ENCODE measurements around the gene DECR2. TPM values are rescaled to one million over a fixed set of nuclear protein-coding genes. Genes with fewer than 3 reads are reported as not detected.

Gene DECR2
- total and polyA plus RNA-seq, 9 of the 15 experiments (the other 6 are each of a cell fraction or from before 2014, with no cell fraction given): 1.0 to 31.9 (median 10.3) TPM

GRCh38 chr16:369275-369865 lies 32.3 kb upstream of the DECR2 start (continued):
- TF ChIP-seq, protein P1, sequence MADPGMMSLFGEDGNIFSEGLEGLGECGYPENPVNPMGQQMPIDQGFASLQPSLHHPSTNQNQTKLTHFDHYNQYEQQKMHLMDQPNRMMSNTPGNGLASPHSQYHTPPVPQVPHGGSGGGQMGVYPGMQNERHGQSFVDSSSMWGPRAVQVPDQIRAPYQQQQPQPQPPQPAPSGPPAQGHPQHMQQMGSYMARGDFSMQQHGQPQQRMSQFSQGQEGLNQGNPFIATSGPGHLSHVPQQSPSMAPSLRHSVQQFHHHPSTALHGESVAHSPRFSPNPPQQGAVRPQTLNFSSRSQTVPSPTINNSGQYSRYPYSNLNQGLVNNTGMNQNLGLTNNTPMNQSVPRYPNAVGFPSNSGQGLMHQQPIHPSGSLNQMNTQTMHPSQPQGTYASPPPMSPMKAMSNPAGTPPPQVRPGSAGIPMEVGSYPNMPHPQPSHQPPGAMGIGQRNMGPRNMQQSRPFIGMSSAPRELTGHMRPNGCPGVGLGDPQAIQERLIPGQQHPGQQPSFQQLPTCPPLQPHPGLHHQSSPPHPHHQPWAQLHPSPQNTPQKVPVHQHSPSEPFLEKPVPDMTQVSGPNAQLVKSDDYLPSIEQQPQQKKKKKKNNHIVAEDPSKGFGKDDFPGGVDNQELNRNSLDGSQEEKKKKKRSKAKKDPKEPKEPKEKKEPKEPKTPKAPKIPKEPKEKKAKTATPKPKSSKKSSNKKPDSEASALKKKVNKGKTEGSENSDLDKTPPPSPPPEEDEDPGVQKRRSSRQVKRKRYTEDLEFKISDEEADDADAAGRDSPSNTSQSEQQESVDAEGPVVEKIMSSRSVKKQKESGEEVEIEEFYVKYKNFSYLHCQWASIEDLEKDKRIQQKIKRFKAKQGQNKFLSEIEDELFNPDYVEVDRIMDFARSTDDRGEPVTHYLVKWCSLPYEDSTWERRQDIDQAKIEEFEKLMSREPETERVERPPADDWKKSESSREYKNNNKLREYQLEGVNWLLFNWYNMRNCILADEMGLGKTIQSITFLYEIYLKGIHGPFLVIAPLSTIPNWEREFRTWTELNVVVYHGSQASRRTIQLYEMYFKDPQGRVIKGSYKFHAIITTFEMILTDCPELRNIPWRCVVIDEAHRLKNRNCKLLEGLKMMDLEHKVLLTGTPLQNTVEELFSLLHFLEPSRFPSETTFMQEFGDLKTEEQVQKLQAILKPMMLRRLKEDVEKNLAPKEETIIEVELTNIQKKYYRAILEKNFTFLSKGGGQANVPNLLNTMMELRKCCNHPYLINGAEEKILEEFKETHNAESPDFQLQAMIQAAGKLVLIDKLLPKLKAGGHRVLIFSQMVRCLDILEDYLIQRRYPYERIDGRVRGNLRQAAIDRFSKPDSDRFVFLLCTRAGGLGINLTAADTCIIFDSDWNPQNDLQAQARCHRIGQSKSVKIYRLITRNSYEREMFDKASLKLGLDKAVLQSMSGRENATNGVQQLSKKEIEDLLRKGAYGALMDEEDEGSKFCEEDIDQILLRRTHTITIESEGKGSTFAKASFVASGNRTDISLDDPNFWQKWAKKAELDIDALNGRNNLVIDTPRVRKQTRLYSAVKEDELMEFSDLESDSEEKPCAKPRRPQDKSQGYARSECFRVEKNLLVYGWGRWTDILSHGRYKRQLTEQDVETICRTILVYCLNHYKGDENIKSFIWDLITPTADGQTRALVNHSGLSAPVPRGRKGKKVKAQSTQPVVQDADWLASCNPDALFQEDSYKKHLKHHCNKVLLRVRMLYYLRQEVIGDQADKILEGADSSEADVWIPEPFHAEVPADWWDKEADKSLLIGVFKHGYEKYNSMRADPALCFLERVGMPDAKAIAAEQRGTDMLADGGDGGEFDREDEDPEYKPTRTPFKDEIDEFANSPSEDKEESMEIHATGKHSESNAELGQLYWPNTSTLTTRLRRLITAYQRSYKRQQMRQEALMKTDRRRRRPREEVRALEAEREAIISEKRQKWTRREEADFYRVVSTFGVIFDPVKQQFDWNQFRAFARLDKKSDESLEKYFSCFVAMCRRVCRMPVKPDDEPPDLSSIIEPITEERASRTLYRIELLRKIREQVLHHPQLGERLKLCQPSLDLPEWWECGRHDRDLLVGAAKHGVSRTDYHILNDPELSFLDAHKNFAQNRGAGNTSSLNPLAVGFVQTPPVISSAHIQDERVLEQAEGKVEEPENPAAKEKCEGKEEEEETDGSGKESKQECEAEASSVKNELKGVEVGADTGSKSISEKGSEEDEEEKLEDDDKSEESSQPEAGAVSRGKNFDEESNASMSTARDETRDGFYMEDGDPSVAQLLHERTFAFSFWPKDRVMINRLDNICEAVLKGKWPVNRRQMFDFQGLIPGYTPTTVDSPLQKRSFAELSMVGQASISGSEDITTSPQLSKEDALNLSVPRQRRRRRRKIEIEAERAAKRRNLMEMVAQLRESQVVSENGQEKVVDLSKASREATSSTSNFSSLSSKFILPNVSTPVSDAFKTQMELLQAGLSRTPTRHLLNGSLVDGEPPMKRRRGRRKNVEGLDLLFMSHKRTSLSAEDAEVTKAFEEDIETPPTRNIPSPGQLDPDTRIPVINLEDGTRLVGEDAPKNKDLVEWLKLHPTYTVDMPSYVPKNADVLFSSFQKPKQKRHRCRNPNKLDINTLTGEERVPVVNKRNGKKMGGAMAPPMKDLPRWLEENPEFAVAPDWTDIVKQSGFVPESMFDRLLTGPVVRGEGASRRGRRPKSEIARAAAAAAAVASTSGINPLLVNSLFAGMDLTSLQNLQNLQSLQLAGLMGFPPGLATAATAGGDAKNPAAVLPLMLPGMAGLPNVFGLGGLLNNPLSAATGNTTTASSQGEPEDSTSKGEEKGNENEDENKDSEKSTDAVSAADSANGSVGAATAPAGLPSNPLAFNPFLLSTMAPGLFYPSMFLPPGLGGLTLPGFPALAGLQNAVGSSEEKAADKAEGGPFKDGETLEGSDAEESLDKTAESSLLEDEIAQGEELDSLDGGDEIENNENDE (IDR thresholded peaks at IDR 0.05; ENCODE audit: low read depth, low read length): no peak
- TF ChIP-seq DIDO1 (tag; IDR thresholded peaks at IDR 0.05; ENCODE audit: low read depth) (no peak), DNMT1 (IDR thresholded peaks at IDR 0.05) (no peak), ZBTB34 (CRISPR knock-in tag; IDR thresholded peaks at IDR 0.05) (no peak), MXD1 (CRISPR knock-in tag; IDR thresholded peaks at IDR 0.05; ENCODE audit: borderline replicate concordance, poor library complexity, severe bottlenecking) (no peak), MTA1 (IDR thresholded peaks at IDR 0.05; ENCODE audit: borderline replicate concordance) (no peak), ZNF699 (CRISPR knock-in tag; IDR thresholded peaks at IDR 0.05; ENCODE audit: insufficient replicate concordance) (no peak), FOXP4 (CRISPR knock-in tag; IDR thresholded peaks at IDR 0.05; ENCODE audit: borderline replicate concordance) (no peak), C11orf30 (IDR thresholded peaks at IDR 0.05; ENCODE audit: low read depth) (no peak)
- TF ChIP-seq, protein P2, sequence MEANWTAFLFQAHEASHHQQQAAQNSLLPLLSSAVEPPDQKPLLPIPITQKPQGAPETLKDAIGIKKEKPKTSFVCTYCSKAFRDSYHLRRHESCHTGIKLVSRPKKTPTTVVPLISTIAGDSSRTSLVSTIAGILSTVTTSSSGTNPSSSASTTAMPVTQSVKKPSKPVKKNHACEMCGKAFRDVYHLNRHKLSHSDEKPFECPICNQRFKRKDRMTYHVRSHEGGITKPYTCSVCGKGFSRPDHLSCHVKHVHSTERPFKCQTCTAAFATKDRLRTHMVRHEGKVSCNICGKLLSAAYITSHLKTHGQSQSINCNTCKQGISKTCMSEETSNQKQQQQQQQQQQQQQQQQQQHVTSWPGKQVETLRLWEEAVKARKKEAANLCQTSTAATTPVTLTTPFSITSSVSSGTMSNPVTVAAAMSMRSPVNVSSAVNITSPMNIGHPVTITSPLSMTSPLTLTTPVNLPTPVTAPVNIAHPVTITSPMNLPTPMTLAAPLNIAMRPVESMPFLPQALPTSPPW (CRISPR knock-in tag; IDR thresholded peaks at IDR 0.05): peak; percentile 70

All from K562 (cell line).